ENCODE results near the gene SH3TC1.

SH3TC1 gene

GRCh38 chr4:8189551-8190466 lies 9.3 kb upstream of the SH3TC1 start:
- Histone ChIP-seq H3K4me1 (ENCODE audit: insufficient read depth, poor library complexity, severe bottlenecking) (peaks cover 41% of the 10 kb centered on the region), H3K4me3 (ENCODE audit: severe bottlenecking) (no peak overlapping the region), H3K27me3 (ENCODE audit: insufficient read depth, poor library complexity, severe bottlenecking) (no peaks in the 10 kb centered on the region), H3K27ac (ENCODE audit: poor library complexity, severe bottlenecking) (peak overlapping the region; percentile 92), H3K9me3 (ENCODE audit: severe bottlenecking) (no peaks in the 10 kb centered on the region), H3K36me3 (ENCODE audit: low read depth) (no peaks in the 10 kb centered on the region)
- ATAC-seq (ENCODE audit: low read depth): no peak
- no peak for DNase-seq (ENCODE audit: low spot score)
- no peak for TF ChIP-seq CTCF (IDR thresholded peaks at IDR 0.05; ENCODE audit: poor library complexity, severe bottlenecking)

GRCh38 chr4:8191136-8191747 lies 7.8 kb upstream of the SH3TC1 start:
- no peaks in the 10 kb centered on the region for H3K36me3 ChIP-seq (ENCODE audit: low read depth)
- no peak for TF ChIP-seq CTCF (IDR thresholded peaks at IDR 0.05; ENCODE audit: poor library complexity, severe bottlenecking)
- no peak overlapping the region for H3K4me3 ChIP-seq (ENCODE audit: severe bottlenecking)
- peak overlapping the region; percentile 92 for H3K27ac ChIP-seq (ENCODE audit: poor library complexity, severe bottlenecking)
- H3K4me1 ChIP-seq (ENCODE audit: insufficient read depth, poor library complexity, severe bottlenecking): peaks cover 33% of the 10 kb centered on the region
- peak; percentile 20 for ATAC-seq (ENCODE audit: low read depth)
- DNase-seq (ENCODE audit: low spot score): peak; percentile 80
- H3K9me3 ChIP-seq (ENCODE audit: severe bottlenecking): no peaks in the 10 kb centered on the region
- no peaks in the 10 kb centered on the region for H3K27me3 ChIP-seq (ENCODE audit: insufficient read depth, poor library complexity, severe bottlenecking)

- H3K4me1 ChIP-seq (ENCODE audit: insufficient read depth, poor library complexity, severe bottlenecking): peaks cover 30% of the 10 kb centered on the region
- no peaks in the 10 kb centered on the region for H3K9me3 ChIP-seq (ENCODE audit: severe bottlenecking)
- ATAC-seq (ENCODE audit: low read depth): peak; percentile 34
- H3K36me3 ChIP-seq (ENCODE audit: low read depth): no peaks in the 10 kb centered on the region
- no peak overlapping the region for H3K4me3 ChIP-seq (ENCODE audit: severe bottlenecking)
- no peak for DNase-seq (ENCODE audit: low spot score)
- peak overlapping the region; percentile 92 for H3K27ac ChIP-seq (ENCODE audit: poor library complexity, severe bottlenecking)
- peak; percentile 73 for TF ChIP-seq CTCF (IDR thresholded peaks at IDR 0.05; ENCODE audit: poor library complexity, severe bottlenecking)
- no peaks in the 10 kb centered on the region for H3K27me3 ChIP-seq (ENCODE audit: insufficient read depth, poor library complexity, severe bottlenecking)
Observed at GRCh38 chr4:8192748-8193738, 6.0 kb upstream of the SH3TC1 start.

GRCh38 chr4:8194306-8195242 lies 4.5 kb upstream of the SH3TC1 start:
- DNase-seq (ENCODE audit: low spot score) (no peak), ATAC-seq (ENCODE audit: low read depth) (no peak)
- H3K27me3 ChIP-seq (ENCODE audit: insufficient read depth, poor library complexity, severe bottlenecking): no peaks in the 10 kb centered on the region
- H3K4me1 ChIP-seq (ENCODE audit: insufficient read depth, poor library complexity, severe bottlenecking): peaks cover 25% of the 10 kb centered on the region
- H3K27ac ChIP-seq (ENCODE audit: poor library complexity, severe bottlenecking): no peak overlapping the region
- no peaks in the 10 kb centered on the region for H3K9me3 ChIP-seq (ENCODE audit: severe bottlenecking)
- no peak for TF ChIP-seq CTCF (IDR thresholded peaks at IDR 0.05; ENCODE audit: poor library complexity, severe bottlenecking)
- H3K36me3 ChIP-seq (ENCODE audit: low read depth): 0 out of 2 replicates have a peak, but pooled peaks cover under 1% of the 10 kb centered on the region
- H3K4me3 ChIP-seq (ENCODE audit: severe bottlenecking): no peak overlapping the region

All from RWPE2 (cell line).